ENCODE data around the gene THSD7B. TPM values are rescaled to one million over a fixed set of nuclear protein-coding genes. Genes with fewer than 3 reads are reported as not detected.
"Not testable (repeated sequence)": the region's sequence is repeated elsewhere in the genome, so short reads cannot be mapped to it uniquely, and the experiment has no call there.

THSD7B gene
- total RNA-seq, 1 donor from 2014 or later = not detected

DNA sequence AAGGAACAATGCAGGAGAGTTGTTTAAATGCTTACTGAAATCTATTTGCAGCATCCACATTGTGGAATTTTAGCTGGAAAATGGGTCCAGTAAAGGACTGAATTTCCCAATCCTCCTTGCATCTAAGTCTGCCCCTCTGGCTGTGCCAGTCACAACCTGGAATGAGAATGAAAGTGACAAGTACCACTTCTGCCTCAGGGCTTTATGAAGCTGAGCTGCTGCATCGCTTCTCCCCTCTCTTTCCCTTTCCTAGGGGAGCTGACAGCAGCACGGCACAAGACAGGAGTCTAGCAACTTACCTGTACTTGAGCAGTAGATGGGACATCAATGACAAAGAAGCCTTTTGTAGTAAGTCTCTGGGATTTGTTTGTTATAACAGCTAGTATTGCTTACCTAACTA lies 27.3 kb upstream of the THSD7B start:
- DNase-seq (ENCODE audit: extremely low spot score, unreplicated experiment) = no peak
- TF ChIP-seq, protein P1, sequence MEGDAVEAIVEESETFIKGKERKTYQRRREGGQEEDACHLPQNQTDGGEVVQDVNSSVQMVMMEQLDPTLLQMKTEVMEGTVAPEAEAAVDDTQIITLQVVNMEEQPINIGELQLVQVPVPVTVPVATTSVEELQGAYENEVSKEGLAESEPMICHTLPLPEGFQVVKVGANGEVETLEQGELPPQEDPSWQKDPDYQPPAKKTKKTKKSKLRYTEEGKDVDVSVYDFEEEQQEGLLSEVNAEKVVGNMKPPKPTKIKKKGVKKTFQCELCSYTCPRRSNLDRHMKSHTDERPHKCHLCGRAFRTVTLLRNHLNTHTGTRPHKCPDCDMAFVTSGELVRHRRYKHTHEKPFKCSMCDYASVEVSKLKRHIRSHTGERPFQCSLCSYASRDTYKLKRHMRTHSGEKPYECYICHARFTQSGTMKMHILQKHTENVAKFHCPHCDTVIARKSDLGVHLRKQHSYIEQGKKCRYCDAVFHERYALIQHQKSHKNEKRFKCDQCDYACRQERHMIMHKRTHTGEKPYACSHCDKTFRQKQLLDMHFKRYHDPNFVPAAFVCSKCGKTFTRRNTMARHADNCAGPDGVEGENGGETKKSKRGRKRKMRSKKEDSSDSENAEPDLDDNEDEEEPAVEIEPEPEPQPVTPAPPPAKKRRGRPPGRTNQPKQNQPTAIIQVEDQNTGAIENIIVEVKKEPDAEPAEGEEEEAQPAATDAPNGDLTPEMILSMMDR (IDR thresholded peaks at IDR 0.05) = no peak
- Mint-ChIP-seq H3K9me3 (ENCODE audit: unreplicated experiment) (no peaks in the 10 kb centered on the region), H3K27ac (ENCODE audit: unreplicated experiment) (no peak overlapping the region), H3K4me1 (ENCODE audit: unreplicated experiment) (no peaks in the 10 kb centered on the region), H3K27me3 (ENCODE audit: unreplicated experiment) (no peaks in the 10 kb centered on the region), H3K36me3 (ENCODE audit: unreplicated experiment) (no peaks in the 10 kb centered on the region), H3K4me3 (ENCODE audit: unreplicated experiment) (no peak overlapping the region)

DNA sequence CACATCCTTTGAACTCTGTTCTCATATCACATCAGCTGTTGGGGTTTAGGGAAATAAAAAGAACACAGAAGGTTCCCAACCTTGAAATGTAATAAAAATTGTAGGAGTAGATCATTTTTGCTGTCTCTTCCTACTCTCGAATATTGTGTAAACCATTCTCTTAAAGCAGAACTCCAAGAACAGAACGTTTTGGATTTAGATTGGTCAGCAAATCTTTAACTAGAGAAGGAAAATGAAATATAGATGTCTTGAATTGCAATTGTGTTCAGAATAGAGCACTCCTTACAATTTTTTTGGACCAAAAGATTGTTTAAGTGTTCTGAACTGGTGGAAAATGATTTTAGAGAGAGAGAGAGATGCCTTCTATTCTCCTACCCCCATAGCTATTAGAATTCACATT lies 23.9 kb upstream of the THSD7B start:
- Mint-ChIP-seq H3K4me1 (ENCODE audit: unreplicated experiment) (no peaks in the 10 kb centered on the region), H3K27me3 (ENCODE audit: unreplicated experiment) (no peaks in the 10 kb centered on the region), H3K27ac (ENCODE audit: unreplicated experiment) (no peak overlapping the region), H3K4me3 (ENCODE audit: unreplicated experiment) (no peak overlapping the region), H3K9me3 (ENCODE audit: unreplicated experiment) (no peaks in the 10 kb centered on the region), H3K36me3 (ENCODE audit: unreplicated experiment) (no peaks in the 10 kb centered on the region)
- TF ChIP-seq, protein P1 (IDR thresholded peaks at IDR 0.05) = no peak
- DNase-seq (ENCODE audit: extremely low spot score, unreplicated experiment) = no peak

DNA sequence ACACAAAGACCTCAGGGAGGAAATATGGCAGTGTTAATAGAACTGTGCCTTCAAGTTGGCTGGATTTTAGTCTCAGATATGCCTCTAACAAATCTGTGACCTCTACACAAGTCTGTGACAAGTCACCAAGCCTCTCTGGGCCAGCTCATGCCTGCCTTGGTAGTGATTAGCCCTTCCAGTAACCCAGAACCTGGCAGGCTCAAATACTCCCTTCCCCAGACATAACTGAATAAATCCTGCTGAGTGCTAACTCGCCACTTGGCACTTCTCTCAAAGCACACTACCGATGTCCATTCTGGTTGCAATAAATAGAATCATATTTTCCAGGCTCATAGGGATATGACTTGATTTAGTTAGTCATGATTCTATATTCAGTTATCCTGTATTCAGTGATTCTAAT lies 15.3 kb upstream of the THSD7B start:
- Mint-ChIP-seq H3K4me1 (ENCODE audit: unreplicated experiment) (no peaks in the 10 kb centered on the region), H3K4me3 (ENCODE audit: unreplicated experiment) (no peak overlapping the region), H3K27ac (ENCODE audit: unreplicated experiment) (no peak overlapping the region), H3K9me3 (ENCODE audit: unreplicated experiment) (peaks cover 4% of the 10 kb centered on the region), H3K36me3 (ENCODE audit: unreplicated experiment) (no peaks in the 10 kb centered on the region), H3K27me3 (ENCODE audit: unreplicated experiment) (no peaks in the 10 kb centered on the region)
- DNase-seq (ENCODE audit: extremely low spot score, unreplicated experiment) = no peak
- TF ChIP-seq, protein P1 (IDR thresholded peaks at IDR 0.05) = no peak

DNA sequence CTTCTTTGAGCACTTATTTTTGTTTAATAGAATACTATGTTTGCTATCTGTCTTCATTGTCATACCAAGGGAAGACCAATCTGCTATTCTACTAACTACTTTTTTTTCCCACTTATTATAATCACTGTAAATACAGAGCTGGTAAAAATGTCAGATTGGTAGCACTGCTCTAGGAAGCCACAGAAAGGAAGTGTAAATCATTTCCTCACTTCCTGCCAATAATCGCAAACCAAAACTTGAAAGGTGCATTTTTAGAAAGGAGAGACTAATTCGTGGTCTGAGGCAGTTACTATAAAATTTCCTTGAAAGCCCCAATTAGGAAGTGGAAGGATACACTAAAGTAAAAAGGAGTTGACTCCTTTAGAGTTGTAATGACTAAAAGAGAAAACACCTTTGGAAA lies 13.9 kb upstream of the THSD7B start:
- peaks cover 4% of the 10 kb centered on the region for H3K9me3 Mint-ChIP-seq (ENCODE audit: unreplicated experiment)
- H3K27ac Mint-ChIP-seq (ENCODE audit: unreplicated experiment) = no peak overlapping the region
- no peak for DNase-seq (ENCODE audit: extremely low spot score, unreplicated experiment)
- TF ChIP-seq, protein P1 (IDR thresholded peaks at IDR 0.05) = no peak
- H3K4me3 Mint-ChIP-seq (ENCODE audit: unreplicated experiment) = no peak overlapping the region
- H3K36me3 Mint-ChIP-seq (ENCODE audit: unreplicated experiment) = no peaks in the 10 kb centered on the region
- no peaks in the 10 kb centered on the region for H3K27me3 Mint-ChIP-seq (ENCODE audit: unreplicated experiment)
- H3K4me1 Mint-ChIP-seq (ENCODE audit: unreplicated experiment) = no peaks in the 10 kb centered on the region

DNA sequence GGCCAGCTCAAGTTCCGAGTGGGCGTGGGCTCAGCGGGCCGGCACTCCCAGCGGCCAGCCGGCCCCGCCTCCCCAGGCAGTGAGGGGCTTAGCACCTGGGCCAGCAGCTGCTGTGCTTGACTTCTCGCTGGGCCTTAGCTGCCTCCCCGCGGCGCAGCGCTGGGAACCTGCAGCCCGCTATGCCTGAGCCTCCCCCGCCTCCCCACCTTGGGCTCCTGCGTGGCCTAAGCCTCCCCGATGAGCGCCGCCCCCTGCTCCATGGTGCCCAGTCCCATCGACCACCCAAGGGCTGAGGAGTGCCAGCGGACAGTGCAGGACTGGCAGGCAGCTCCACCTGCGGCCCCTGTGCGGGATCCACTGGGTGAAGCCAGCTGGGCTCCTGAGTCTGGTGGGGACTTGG lies 6.8 kb upstream of the THSD7B start:
- not testable (repeated sequence) for H3K4me3 Mint-ChIP-seq (ENCODE audit: unreplicated experiment); H3K27ac Mint-ChIP-seq (ENCODE audit: unreplicated experiment); H3K36me3 Mint-ChIP-seq (ENCODE audit: unreplicated experiment); H3K4me1 Mint-ChIP-seq (ENCODE audit: unreplicated experiment); DNase-seq (ENCODE audit: extremely low spot score, unreplicated experiment)
- Mint-ChIP-seq H3K27me3 (ENCODE audit: unreplicated experiment) (peaks cover 12% of the 10 kb centered on the region), H3K9me3 (ENCODE audit: unreplicated experiment) (peaks cover 15% of the 10 kb centered on the region)

All from osteocyte (in vitro differentiated cells).